Neural cell (in vitro differentiated cells): ENCODE measurements around the gene NDST4. TPM values are rescaled to one million over a fixed set of nuclear protein-coding genes. Genes with fewer than 3 reads are reported as not detected.

Source experiments
- H2AFZ ChIP-seq: fragments of 200-600, 300-800 bp; sonication (generic), shearing (Covaris generic); 2 replicates; pipeline ENCODE4 v1.6.0; 2014; ENCODE audit warnings: low read depth, mild to moderate bottlenecking, antibody characterized with exemption, low read length, moderate library complexity
- H3F3A ChIP-seq: fragments of 200-600 bp; shearing (Covaris generic); 2 replicates; pipeline ENCODE4 v1.6.1; 2016; ENCODE audit warnings: mild to moderate bottlenecking, moderate library complexity, mixed read lengths, antibody characterized with exemption, low read length; ENCODE audit not compliant: insufficient read depth, poor library complexity, severe bottlenecking
- H3K27ac ChIP-seq: fragments of 200-600, 300-800 bp; sonication (generic), shearing (Covaris generic); 2 replicates; pipeline ENCODE4 v1.5.1; 2014; ENCODE audit warnings: mild to moderate bottlenecking, low read length, moderate library complexity
- H3K27me3 ChIP-seq: fragments of 300-800, 200-600 bp; sonication (generic), shearing (Covaris generic); 2 replicates; pipeline ENCODE4 v1.6.0; 2014; ENCODE audit warnings: mild to moderate bottlenecking, low read depth, low read length, moderate library complexity; ENCODE audit not compliant: insufficient read depth
- H3K36me3 ChIP-seq: fragments of 300-800, 200-600 bp; sonication (generic), shearing (Covaris generic); 2 replicates; pipeline ENCODE4 v1.5.1; 2014; ENCODE audit warnings: mild to moderate bottlenecking, antibody characterized with exemption, low read length, moderate library complexity; ENCODE audit not compliant: insufficient read depth
- H3K4me2 ChIP-seq: fragments of 300-800, 200-600 bp; sonication (generic), shearing (Covaris generic); 2 replicates; pipeline ENCODE4 v1.6.0; 2014; ENCODE audit warnings: mild to moderate bottlenecking, low read length
- H3K4me3 ChIP-seq: fragments of 300-800, 200-600 bp; sonication (generic), shearing (Covaris generic); 2 replicates; pipeline ENCODE4 v1.5.1; 2014; ENCODE audit warnings: mild to moderate bottlenecking, low read length, moderate library complexity
- H3K79me2 ChIP-seq: fragments of 200-600 bp; shearing (Covaris generic); replicated peaks from 2 replicates; pipeline ENCODE4 v1.6.0; 2014; ENCODE audit warnings: mild to moderate bottlenecking, low read length, moderate library complexity; ENCODE audit not compliant: insufficient read depth
- H3K9ac ChIP-seq: fragments of 300-800, 200-600 bp; sonication (generic), shearing (Covaris generic); 2 replicates; pipeline ENCODE4 v1.6.1; 2016; ENCODE audit warnings: mild to moderate bottlenecking, low read length, mixed read lengths
- H3K9me2 ChIP-seq: fragments of 200-600 bp; shearing (Covaris generic); 2 replicates; pipeline ENCODE4 v1.6.1; 2016; ENCODE audit warnings: mild to moderate bottlenecking, low read length, mixed read lengths; ENCODE audit not compliant: insufficient read depth
- H3K9me3 ChIP-seq: fragments of 200-600, 300-800 bp; sonication (generic), shearing (Covaris generic); 2 replicates; pipeline ENCODE4 v1.6.1; 2016; ENCODE audit warnings: mild to moderate bottlenecking, mixed run types, low read length, moderate library complexity, mixed read lengths
- H4K20me1 ChIP-seq: fragments of 200-600 bp; shearing (Covaris generic); 2 replicates; pipeline ENCODE4 v1.6.1; 2016; ENCODE audit warnings: mild to moderate bottlenecking, mixed run types; ENCODE audit not compliant: insufficient read depth
- CTCF ChIP-seq: fragments of 450-650 bp; IDR thresholded peaks from 2 replicates; pipeline ENCODE4 v1.5.1; 2014; ENCODE audit warnings: antibody characterized with exemption, mild to moderate bottlenecking, moderate library complexity; ENCODE audit not compliant: poor library complexity, severe bottlenecking
- EP300 ChIP-seq: fragments of 450-650 bp; conservative IDR thresholded peaks from 2 replicates; pipeline ENCODE4 v1.6.1; 2014; ENCODE audit warnings: antibody characterized with exemption, mild to moderate bottlenecking, moderate library complexity; ENCODE audit not compliant: poor library complexity, severe bottlenecking
- EZH2 ChIP-seq: fragments of 200-600, 300-800 bp; shearing (Covaris generic), sonication (generic); IDR thresholded peaks from 2 replicates; pipeline ENCODE4 v1.6.1; 2014; ENCODE audit warnings: antibody characterized with exemption, low read length, borderline replicate concordance, mild to moderate bottlenecking; ENCODE audit not compliant: insufficient read depth, poor library complexity, severe bottlenecking
- MXI1 ChIP-seq: fragments of 450-650 bp; conservative IDR thresholded peaks from 2 replicates; pipeline ENCODE4 v1.6.1; 2014; ENCODE audit warnings: antibody characterized with exemption, mild to moderate bottlenecking; ENCODE audit not compliant: poor library complexity, severe bottlenecking
- POLR2AphosphoS5 ChIP-seq: IDR thresholded peaks from 2 replicates; pipeline ENCODE4 v1.6.1; 2012
- RAD21 ChIP-seq: fragments of 450-650 bp; conservative IDR thresholded peaks from 2 replicates; pipeline ENCODE4 v1.6.1; 2014; ENCODE audit warnings: antibody characterized with exemption, mild to moderate bottlenecking, moderate library complexity
- REST ChIP-seq: IDR thresholded peaks from 2 replicates; pipeline ENCODE4 v1.6.1; 2012; ENCODE audit warnings: borderline replicate concordance
- SMC3 ChIP-seq: fragments of 450-650 bp; conservative IDR thresholded peaks from 2 replicates; pipeline ENCODE4 v1.6.1; 2014; ENCODE audit warnings: antibody characterized with exemption, mild to moderate bottlenecking, moderate library complexity; ENCODE audit not compliant: poor library complexity
- TAF1 ChIP-seq: IDR thresholded peaks from 2 replicates; pipeline ENCODE4 v1.6.1; 2012; ENCODE audit warnings: low read depth
- polyA plus RNA-seq: library from polyadenylated mRNA; depleted of rRNA; stranded (reverse); fragments of >200 nt; gene quantifications from 2 replicates; pipeline ENCODE4 v1.2.3, GENCODE V29; 2014

NDST4 gene
- polyA plus RNA-seq, 1 donor from 2014 or later = 1.3 TPM

GRCh38 chr4:115158296-115158695 lies 44.9 kb upstream of the NDST4 start:
- H2AFZ ChIP-seq = no peak overlapping the region

GRCh38 chr4:115154826-115155225 lies 41.4 kb upstream of the NDST4 start:
- H3K4me3 ChIP-seq = no peak overlapping the region
- H3K9me3 ChIP-seq = no peaks in the 10 kb centered on the region
- no peaks in the 10 kb centered on the region for H4K20me1 ChIP-seq
- no peak overlapping the region for H3K27ac ChIP-seq
- H3F3A ChIP-seq = no peaks in the 10 kb centered on the region
- no peaks in the 10 kb centered on the region for H3K79me2 ChIP-seq
- TF ChIP-seq RAD21 (peak; percentile 54), CTCF (peak; percentile 49), SMC3 (peak; percentile 38), EZH2 (no peak)
- H2AFZ ChIP-seq = no peak overlapping the region
- H3K4me2 ChIP-seq = no peak overlapping the region
- no peaks in the 10 kb centered on the region for H3K9me2 ChIP-seq
- H3K9ac ChIP-seq = no peak overlapping the region
- no peaks in the 10 kb centered on the region for H3K36me3 ChIP-seq
- no peaks in the 10 kb centered on the region for H3K27me3 ChIP-seq

More at GRCh38 chr4:115158296-115158695, 44.9 kb upstream of the NDST4 start:
- Histone ChIP-seq H3K79me2 (no peaks in the 10 kb centered on the region), H4K20me1 (no peaks in the 10 kb centered on the region), H3K9me3 (no peaks in the 10 kb centered on the region), H3K4me2 (no peak overlapping the region), H3K9me2 (no peaks in the 10 kb centered on the region), H3K36me3 (no peaks in the 10 kb centered on the region), H3K27me3 (no peaks in the 10 kb centered on the region), H3K4me3 (no peak overlapping the region), H3F3A (no peaks in the 10 kb centered on the region), H3K9ac (no peak overlapping the region), H3K27ac (no peak overlapping the region)
- TF ChIP-seq MXI1 = no peak
- TF ChIP-seq REST = no peak
- no peak for TF ChIP-seq EP300
- no peak for TF ChIP-seq SMC3
- no peak for TF ChIP-seq POLR2AphosphoS5
- no peak for TF ChIP-seq EZH2

GRCh38 chr4:115152965-115153364 lies 39.5 kb upstream of the NDST4 start:
- Histone ChIP-seq H3K36me3 (no peaks in the 10 kb centered on the region), H3K79me2 (no peaks in the 10 kb centered on the region), H3K9me3 (no peaks in the 10 kb centered on the region), H3K4me2 (no peak overlapping the region), H3F3A (no peaks in the 10 kb centered on the region), H2AFZ (no peak overlapping the region), H3K9ac (no peak overlapping the region), H3K4me3 (no peak overlapping the region), H3K27ac (no peak overlapping the region), H3K9me2 (no peaks in the 10 kb centered on the region), H4K20me1 (no peaks in the 10 kb centered on the region), H3K27me3 (no peaks in the 10 kb centered on the region)
- TF ChIP-seq CTCF (no peak), EZH2 (no peak), POLR2AphosphoS5 (no peak), REST (no peak), EP300 (no peak), MXI1 (no peak), RAD21 (no peak), SMC3 (no peak), TAF1 (no peak)
